HG03025 (cell line): ENCODE data around the gene UNC50.

Experiments used
- ATAC-seq: cut with Tn5 transposase; IDR thresholded peaks from one replicate; pipeline ENCODE4 v1.9.1; 2021; ENCODE audit warnings: mild to moderate bottlenecking, moderate library complexity; ENCODE audit not compliant: unreplicated experiment, low FRiP score

Gene UNC50, protein sequence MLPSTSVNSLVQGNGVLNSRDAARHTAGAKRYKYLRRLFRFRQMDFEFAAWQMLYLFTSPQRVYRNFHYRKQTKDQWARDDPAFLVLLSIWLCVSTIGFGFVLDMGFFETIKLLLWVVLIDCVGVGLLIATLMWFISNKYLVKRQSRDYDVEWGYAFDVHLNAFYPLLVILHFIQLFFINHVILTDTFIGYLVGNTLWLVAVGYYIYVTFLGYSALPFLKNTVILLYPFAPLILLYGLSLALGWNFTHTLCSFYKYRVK

DNA sequence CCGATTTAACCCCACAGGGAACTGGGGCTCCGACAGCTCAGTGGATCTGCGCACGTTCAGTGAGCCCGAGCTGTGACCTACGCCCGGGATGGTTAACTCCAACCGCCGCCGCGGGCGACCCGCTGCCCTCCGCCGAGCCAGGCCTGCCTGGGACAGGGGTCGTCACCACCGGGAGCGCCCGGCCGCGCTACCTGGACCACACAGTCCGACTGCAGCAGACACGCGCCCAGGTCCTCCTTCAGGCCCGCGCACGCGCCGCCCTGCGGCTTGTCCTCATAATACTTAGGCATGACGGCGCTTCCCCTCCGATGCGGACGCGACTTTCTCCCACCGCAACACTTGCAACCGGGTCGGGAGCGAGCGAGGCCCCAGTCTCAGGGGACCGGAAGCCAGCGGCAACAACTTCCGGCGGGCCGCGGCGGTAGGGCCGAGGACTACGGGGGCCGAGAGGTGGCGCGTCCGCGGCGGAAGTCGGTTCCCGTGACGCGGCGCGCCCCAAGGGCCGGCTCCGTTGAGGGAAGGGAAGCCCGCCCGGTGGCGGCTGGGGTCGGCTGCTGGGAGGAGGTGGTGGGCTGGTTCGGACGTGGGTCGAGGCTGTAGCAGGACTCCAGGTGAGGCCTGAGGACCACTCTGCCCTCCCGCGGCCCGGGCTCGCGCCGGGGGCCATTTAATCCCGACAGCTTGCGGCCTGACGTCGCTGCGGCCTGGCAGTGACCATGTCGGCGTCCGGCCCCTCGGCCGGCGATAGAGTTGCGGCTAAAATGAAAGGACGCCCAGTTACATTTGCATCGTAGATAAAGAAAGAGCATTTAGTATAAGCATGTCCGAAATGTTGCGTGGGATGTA lies at the start of gene UNC50, which contains the start of gene COA5:
Gene UNC50, plus strand, starts transcription at position 474 of the 846 bp plus-strand sequence. CDS start 1,171 bp downstream, outside the sequence.
Gene COA5, minus strand, starts transcription at position 397 of the 846 bp plus-strand sequence. Its CDS starts 107 bp downstream, at position 290.
- peak; percentile 82 for ATAC-seq

DNA sequence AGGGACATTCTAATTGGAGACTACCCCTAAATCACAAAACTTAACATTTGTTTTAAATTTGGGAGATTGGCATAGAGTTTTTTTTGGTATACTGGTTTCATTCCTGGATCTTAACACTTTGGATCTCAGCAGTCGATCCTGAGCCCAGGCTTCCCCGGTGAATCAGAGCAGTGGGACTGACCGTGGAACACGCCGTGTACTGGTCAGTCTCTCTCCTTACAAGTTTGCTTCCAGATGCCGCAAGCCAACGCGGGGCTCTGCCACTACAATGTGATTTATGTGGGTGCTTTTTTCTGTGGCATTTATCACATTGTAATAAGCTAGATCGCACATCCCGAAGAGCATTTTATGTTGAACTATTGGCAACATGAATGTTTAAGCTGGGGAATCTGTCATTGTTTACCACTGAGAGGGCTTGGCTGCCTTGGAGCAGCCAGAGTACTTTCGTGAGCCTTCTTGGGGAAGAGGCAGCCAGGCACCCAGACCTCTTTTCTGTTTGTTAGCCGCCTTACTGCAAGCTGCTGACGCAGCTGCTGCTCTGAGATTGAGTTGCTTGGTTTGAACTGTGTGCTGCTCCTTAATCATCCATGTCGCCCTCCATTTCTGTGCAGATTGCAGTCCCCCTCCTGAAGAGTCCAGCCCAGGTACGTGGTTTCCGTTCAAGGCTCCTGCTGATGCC lies 49.4 kb upstream of the UNC50 start:
- no peak for ATAC-seq

DNA sequence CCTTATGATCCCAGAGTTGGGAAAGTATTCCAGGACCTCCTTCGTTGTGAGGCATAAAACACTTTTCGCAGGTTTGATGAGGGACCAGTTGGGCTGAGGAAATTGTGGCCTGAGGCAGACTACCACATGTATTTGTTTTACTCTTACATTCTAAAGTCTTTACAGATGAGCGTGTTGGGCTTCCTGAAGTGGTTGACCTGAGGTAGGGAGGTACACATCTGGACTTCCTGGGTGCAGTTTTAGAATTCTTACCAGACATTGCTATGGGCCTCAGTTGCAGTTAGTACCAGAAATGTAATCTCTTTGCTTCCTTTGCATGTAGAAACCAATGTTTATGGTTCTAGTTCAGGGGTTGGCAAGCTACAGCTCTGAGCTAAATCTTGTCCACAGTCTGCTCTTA lies 48.8 kb upstream of the UNC50 start:
- ATAC-seq, result no peak

DNA sequence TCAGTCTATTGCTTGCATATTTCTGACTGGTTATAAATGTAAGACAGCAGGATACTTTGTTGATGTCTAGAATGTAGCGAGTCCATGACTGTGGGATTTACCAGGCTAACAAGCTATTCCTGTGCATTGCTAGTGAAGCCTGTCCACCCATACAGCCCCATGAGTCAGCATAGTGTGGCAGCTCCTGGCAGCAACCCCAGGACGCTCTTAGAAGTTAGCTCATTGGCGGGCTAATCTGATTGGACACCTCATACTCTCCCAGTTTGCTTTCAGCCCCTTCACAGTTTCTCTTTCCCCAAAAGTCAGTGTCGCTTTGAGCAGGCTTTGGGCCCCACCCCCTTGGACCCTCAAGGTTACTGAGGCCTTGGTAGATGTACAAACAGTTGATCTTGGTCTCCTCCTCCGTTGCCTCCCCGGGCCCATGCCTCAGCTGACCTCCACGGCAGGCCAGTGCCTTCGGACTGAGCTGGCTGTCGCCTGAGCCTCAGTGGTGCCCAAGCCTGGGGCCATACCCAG lies 48.1 kb upstream of the UNC50 start:
- ATAC-seq, result no peak

DNA sequence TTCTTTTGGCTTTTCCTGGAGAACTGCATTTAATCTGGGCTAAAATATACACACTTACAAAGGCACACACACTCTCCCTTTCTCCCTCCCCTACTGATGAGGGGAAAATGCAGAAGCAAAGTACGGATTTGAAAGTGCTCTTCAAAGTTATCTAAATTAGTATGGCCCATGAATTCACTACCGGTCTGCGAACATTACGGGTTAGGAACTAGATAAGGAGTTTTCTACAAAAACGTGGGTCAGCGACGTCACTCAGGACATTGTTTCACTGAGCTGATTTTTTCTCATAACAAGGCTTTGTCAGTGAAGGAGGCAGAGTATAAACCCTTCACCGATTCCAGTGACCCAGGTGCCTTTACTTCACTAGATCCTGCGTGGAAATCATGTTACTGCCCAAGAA lies 47.4 kb upstream of the UNC50 start:
- ATAC-seq, result no peak

DNA sequence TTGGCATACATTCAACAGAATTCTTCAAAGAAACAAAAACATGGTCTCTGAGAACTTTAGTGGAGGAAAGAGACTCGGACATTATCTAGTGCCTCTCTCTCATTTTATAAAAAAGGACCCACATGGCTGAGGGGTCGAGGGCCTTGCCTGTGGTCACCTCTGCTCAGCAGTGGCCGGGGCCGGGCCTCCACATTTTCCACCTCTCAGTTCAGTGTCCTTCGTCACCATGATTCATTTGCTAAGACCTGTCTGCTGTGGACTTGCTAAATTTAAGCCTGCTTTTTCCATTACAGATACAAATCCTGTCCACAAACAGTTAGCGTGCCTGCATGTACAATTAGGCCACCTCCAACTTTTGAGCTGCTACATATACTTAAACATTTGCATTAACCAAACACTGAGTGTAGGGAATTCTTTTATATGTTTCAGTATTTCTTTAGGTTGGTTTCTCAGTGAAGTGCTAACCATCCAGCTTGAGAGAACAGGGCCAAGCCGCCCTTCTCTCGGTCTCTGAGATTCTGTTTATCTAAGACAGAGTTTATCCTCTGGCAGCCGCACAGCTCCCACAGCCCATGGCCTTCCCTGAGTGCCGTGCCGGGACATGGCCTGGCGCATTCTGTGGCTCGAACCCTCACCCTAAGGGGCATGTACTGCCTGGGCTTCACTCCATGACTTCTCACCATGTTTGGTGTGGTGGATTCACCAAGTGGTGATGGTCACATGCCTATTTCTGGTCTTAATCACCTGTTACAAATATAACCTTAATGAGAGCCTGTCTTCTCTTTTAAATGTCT lies 46.3 kb upstream of the UNC50 start:
- ATAC-seq, result no peak

DNA sequence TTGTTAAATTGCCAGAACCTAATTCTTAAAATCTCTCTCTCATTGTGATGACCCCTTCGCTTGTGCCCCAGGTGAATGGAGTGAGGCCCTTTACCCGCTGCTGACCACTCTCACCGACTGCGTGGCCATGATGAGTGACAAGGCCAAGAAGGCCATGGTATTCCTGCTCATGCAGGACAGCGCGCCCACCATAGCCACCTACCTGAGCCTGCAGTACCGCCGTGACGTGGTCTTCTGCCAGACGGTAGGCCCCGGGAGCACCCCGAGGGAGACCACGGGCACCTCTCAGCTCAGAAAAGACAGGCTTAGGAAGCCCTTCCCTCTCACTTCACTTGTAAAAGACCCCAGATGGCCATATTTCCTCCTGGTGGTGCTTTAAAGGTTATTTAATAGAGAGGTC lies 45.0 kb upstream of the UNC50 start:
- ATAC-seq, result no peak

DNA sequence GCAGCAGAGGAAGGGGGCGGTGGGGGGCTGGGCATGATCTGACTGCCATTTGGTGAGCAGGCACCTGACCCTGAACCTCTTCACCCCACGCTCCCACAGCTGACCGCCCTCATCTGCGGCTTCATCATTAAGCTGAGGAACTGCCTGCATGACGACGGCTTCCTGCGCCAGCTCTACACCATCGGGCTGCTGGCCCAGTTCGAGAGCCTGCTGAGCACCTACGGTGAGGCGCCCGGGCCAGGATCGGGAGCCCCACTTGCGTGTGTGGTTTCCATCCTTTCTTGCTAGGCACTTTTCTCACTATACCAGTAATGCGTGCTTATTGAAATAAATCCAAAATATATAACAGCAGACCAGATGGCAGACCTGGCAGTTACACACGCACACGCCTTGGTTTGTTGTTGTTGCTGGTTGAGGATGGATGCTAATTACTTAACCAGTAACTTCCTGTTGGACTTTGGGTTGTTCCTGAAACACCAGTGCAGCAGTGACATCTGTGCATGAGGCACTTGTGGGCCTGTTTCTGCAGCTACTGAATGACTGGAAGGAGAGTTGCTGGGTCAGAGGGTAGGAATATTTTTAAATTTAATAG lies 43.8 kb upstream of the UNC50 start:
- ATAC-seq, result no peak

DNA sequence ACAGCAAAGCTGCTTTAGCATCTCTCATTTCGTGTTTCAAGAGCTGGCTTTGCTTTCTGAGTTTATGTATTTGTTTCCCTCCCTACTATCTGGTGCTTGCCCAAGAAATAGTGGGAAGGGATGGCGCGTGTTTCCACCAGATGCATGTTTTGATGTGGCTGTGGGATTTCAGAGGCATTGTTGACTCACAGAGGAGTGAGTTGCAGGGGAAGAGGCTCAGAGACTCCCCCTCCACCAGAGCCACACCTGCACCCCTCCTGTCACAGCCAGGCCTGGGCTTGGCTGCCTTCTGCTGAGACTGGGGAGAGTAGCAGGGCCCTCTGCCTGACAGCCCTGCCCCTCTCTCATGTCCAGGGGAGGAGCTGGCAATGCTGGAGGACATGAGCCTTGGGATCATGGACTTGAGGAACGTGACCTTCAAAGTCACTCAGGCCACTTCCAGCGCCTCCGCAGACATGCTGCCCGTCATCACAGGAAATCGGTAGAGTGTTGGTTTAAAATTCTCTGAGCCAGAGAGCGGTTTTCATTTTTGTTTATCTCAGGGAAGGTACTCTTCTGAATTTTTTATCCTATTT lies 43.0 kb upstream of the UNC50 start:
- no peak for ATAC-seq

DNA sequence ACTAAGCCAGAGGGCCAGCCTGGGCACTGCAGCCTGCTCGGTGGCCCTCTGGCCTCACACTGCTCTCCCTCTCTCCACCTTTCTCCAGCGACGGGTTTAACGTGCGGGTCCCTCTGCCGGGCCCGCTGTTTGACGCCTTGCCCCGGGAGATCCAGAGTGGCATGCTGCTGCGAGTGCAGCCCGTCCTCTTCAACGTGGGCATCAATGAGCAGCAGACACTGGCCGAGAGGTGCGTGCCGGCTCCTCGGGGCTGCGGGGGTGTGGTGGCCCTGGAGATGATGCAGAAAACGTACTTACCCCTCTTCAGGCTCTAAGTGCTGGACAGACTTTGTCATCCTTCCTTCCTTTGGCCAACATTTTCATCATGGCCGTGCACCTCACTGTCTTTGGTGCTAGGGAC lies 42.4 kb upstream of the UNC50 start:
- no peak for ATAC-seq

DNA sequence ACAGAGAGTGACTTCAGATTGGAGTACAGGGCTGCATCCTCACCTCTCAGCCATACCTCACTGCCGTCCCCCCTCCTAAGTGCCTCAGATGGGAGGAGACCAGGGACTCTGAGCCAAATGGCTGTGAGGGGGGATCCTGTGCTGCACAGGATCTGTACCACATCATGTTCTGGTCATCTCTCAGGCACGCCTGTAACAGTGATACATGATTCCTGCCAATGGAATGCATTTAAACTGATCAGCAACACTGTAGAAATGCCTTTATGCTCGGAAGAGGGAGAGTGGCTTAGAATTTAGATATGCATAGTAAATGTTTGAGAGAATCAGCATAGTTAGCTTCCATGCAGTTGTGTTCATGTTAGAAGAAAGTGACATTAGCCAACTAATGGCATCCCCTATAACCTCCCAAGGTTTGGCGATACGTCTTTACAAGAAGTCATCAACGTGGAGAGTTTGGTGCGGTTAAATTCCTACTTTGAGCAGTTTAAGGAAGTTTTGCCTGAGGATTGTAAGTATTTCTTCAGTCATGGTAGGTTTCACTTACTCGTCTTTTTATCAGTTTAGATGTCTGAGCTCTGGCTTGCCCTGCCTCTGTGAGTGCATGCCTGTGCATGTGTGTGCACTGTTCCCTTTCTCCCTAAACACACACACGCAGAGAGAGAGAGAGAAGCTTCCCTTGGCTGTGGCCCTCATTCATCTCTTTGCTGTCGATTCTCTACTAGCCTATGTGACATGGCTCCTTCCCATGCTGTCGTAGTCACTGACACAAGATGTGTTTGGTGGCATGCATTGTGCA lies 40.0 kb upstream of the UNC50 start:
- no peak for ATAC-seq

DNA sequence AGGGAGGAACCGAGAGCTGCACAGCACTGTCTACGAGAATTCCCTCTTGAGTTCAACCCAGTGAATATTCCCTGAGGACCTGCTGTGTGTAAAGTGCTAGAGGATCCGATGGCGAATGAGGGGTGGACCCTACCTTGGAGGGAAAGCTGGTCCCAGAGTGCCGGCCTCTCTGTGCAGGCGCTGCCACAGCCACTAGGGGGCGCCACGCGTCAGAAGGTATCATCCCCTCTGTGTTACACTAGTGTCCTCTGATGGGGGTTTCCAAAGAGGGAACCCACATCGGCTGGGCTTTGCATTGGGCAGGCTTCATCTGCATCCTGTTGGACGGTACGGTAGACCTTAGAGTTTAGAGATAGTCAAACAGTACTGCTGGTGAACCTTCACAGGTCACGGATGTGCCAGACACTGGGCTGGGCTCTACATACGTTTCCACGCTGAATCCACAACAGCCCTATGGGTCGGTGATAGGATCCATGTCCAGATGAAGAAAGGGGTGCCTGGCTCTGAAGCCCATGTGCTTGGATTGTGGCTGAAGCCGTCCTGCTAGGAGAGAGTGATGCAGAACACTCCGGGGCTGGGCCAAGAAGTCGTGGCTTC lies 39.1 kb upstream of the UNC50 start:
- ATAC-seq, result no peak

DNA sequence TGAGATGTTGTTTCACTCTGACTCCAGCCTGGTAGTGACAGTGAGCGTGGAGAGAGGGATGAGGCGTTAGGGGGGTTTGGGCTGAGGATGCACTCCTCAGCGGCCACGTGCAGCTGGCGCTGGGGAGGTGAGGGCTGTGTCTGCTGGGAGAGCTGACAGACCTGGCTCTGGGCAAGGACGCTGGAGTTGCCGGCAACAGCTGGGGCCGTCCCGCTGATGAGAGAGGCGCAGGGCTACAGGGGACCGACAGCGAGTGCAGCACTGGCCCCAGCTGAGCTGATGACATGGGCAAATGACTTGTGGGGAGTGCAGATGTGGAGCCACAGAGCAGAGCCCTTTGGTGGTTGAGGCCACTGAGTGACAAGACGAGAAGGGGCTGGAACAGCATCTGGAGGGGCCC lies 38.5 kb upstream of the UNC50 start:
- no peak for ATAC-seq

DNA sequence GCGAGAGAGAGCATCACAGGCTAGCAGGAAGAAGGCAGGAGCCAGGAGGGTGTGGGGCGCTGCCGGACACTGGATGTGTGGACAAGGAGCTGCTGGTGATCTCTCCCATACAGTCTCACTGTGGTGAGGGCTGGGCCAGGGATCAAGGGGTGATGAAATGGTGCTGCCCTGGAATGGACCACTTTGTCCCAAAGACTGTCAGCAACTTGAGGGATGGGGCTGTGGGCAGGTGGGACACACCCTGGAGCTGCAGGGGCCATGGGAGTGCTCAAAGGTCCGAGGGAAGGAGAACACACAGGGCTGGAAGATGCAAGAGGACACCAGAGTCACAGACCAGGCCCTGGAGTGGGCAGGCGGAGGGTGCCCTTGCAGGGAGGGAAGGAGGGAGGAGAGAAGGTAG lies 38.0 kb upstream of the UNC50 start:
- ATAC-seq, result no peak

DNA sequence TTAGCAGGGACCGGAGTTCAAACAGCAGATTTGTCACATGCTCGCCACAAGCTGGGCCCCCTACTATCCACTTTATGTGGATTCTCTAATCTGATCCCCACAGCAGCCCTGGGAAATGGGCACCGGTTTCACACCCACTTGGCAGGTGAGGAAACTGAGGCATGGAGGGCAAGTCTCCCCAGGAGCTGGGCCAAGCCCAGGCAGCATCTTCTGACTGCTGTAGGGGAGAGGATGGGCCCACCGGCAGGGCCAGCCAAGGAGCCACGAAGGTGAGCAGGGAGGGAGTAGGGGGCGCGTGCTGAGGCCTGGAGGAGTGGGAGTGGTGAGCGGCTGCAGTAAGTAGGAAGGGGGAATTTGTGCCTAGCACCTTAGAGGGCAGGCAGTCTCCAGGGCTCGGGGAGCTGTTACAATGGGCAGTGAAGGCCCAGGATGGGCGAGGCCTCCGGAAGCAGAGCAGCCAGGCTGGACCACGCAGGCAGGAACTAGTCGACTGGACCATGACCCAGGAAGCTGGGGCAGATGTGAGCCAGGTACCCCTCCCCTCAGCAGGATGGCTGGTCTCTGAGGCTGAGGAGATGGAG lies 37.2 kb upstream of the UNC50 start:
- ATAC-seq, result no peak

DNA sequence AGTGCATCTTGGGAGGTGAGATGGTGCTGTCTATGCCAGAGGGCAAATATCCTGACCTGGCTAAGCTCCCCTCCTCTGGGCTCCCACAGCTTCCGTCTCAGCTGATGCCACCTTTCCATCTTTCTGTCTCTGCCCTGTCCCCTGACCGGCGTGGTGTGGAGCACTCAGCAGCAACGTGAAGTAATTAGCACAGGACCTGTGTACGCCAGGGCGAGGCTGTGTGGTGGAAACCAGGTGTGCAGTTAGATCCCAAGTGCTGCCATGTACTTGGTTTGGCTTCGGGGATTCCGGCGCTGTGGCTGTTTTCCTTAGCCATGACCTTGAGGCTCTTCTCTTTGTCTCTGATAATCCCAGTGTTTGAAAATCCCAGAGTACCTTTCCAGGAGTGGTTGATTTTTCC lies 36.6 kb upstream of the UNC50 start:
- no peak for ATAC-seq

DNA sequence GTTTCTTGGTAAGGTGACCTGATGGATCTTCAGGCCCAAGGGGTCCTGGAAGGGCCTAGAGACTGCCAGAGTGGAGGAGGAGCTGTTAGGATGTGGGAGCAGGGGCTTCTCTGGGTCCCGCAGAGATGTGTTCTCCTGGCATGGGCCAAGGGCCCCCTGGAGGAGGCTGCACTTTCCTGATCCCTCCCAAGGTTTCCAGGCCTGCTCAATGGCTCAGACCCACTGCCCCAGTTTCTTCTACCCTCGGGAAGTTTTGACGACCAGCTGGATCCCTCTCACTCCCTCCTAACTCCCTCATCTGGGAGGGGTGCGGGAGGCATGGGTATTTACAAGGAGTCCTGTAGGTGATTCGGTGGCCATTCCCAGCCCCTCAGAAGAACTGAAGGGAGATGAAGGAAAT lies 36.2 kb upstream of the UNC50 start:
- no peak for ATAC-seq

DNA sequence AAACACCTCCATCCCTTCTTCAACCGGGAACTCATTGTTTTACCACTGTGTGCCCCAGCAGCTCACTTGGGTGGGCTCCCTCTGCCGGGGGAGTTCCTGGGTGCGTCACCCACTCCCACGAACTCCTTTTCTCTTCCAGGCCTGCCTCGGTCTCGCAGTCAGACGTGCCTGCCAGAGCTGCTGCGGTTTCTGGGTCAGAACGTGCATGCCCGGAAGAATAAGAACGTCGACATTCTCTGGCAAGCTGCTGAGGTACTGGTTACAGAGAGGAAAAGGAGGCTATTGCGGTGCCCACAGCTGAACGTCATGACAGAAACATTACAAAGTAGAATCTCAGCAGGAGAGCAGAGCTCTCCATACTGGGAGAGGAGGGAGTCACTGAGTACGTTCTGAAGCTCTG lies 35.7 kb upstream of the UNC50 start:
- ATAC-seq, result no peak
